ENCODE results near the gene CNTNAP2.

Gene CNTNAP2

DNA sequence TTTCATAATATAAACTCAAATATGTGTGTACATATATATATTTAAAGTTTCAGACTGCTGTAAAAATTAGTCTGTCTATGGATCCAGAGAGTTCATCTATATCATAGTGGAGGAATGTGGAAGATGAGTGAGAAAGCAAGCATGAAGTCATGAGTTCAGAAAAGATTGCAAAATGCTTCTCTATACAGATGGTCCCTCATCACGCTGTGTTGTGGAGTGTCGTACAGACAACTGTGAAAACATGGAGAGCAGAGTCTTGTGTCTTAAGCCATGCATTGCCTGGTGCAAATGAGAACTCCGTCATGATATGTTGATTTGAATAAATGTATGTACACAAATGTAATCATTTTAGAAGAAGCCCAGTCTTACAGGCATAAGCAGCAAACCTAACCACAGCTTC is 316.9 kb downstream of the CNTNAP2 start:
- no peak for DNase-seq (ENCODE audit: low read depth)

DNA sequence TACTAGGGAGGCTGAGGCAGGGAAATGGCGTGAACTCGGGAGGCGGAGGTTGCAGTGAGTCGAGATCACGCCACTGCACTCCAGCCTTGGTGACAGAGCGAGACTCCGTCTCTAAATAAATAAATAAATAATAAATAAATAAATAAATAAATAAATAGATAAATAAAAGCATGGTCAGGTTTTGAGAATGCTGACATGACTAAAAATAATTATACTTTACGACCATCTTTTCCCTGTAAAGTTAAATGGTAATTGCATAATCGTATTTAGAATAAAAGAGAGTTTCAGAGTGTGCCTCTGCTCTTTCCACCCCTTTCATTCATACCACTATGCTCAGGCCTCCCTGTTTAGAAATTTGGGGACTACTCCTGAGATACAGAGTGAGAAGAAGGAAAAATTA is 326.5 kb downstream of the CNTNAP2 start:
- no peak for DNase-seq (ENCODE audit: low read depth)

DNA sequence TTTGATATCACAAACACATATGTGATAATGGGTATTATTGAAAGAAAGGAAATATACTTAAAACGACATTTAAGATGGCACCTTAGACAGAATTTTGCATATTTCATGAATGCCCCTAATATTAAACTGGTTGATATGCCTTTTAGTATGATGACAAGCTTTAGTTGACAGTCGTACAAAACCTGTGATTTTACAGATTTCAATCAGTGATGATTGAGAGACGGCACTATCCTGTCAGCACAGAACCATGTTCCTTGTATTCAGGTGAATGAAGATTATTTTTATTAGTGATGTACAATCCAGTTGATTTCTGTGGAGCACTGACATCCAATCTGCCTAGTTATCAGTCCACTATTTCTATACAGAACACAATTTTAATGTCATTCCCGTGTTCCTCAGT is 333.0 kb downstream of the CNTNAP2 start:
- DNase-seq (ENCODE audit: low read depth) = no peak

DNA sequence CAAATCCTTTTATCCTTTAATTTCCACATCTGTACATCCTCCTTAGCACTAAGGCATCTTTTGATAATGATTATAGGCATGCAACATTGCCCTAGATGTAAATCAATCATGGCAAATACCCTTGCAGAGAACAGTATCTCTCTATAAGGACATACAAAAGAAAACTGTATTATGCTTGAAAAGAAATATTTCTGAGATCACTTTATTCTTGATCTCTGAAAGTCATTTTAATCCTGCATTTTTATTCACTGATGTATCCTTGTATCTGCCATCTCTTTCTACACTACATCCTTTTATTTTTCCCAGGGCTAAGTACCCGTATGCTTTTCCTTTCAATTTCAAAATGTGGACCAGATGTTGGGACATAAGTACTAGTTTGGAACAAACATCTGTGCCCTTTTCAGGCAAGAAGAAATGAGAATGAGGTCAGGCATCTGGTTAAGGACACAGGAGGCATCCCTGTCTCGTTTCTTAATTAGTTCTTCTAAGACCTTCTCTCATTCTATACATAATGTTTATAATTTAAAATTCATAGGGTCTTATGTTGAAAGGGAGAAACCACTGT is 338.6 kb downstream of the CNTNAP2 start:
- no peak for DNase-seq (ENCODE audit: low read depth)

DNA sequence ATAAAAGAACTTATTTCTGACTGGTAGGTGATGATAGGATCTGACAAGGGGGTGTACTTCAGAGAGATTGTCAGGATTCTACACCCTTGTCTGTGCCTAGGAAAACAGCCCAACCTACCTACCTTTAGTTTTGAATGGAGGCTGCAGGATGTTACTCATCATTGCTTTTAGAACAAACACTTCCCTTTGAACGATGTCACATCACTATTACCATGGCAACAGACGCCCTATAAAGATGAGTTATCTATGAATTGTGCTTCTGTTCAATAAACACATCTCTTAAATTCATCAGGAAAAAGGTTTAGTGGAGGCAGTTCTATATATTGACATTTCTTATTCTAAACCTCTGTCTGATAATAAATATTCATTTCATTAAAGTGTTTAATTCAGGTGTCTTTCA is 362.4 kb downstream of the CNTNAP2 start:
- no peak for DNase-seq (ENCODE audit: low read depth)

DNA sequence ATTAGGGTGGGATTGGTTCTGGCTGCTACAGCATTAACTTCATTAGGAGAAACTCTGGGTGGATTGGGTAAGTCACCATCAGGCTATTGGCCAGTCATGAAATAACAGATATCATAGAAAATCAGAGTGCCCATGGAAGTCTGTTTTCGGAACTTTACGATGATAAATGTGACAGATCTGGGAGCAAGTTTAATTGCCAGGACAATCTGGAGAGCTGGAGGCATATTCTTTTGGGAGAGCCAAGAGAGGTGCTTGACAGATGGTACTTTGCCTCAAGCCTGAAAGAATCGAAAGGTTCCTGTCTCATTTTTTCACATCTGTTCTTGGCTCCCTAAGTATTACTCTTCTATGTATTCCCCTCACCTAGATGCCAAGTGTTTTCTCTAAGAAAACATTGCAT is 369.9 kb downstream of the CNTNAP2 start:
- DNase-seq (ENCODE audit: low read depth) = no peak

DNA sequence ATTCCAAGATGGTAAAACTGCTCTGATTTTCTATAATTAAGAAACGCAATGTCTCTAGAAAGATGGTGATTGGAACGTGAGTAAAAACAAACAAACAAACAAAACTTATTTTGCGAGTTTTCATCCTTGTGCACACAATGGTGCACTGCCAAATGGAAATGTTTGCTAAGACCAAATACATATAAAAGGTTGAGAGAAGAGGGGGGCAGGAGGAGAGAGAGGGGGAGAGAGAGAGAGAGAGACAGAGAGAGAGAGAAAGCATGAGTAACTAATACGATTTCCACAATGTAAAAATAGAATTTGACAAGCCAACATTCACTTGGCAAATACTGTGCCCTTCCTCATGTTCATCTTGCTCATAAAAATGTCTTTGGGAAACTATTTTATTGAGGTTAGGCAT is 375.4 kb downstream of the CNTNAP2 start:
- DNase-seq (ENCODE audit: low read depth) = no peak

DNA sequence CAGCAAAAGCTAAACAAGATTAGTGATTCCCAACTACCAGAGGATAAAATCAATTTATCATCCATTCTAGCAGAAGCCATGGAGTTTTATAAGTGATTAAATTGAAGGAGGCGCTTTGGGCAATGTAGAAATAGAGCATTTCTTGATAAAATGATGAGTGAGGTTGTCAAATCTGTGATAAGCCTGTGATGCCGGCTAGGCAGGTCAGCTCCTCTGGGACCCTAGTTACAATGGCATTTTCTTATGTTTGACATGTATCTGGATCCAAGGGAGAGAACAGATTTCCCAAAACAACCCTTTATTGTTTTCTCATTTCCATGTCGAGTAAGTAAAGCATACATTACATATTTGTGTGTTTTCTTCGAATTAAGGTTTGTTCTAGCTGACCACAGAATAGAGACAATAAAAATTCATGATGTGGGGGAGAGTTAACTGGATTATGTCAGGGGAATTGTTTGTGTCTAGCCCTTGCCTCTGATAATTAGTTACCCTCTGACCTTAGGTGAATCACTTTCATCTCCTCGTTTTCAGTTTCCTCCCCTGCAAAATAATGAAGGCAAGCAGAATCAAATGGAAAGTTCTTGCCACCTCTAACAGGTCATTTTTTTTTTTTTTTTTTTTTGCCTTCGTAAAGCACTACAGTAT is 378.5 kb downstream of the CNTNAP2 start:
- DNase-seq (ENCODE audit: low read depth) = no peak

DNA sequence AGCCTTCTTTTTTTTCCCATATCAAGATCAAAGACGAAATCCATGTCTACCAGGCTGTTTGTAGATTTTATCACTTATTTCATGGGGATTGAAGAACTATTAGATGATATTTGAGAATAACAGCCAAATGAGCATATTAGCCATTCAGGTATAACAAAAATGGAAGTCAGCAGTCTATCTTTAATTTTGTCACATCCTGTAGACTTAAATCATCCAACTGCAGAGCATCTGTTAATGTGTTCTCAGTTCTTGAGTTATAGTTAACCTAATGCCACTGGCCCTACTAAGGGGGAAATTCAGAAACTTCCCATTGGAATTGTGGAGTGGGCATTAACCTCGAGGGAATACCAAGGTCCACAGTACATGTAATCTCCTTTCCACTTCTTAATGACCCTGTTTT is 380.1 kb downstream of the CNTNAP2 start:
- DNase-seq (ENCODE audit: low read depth) = no peak

DNA sequence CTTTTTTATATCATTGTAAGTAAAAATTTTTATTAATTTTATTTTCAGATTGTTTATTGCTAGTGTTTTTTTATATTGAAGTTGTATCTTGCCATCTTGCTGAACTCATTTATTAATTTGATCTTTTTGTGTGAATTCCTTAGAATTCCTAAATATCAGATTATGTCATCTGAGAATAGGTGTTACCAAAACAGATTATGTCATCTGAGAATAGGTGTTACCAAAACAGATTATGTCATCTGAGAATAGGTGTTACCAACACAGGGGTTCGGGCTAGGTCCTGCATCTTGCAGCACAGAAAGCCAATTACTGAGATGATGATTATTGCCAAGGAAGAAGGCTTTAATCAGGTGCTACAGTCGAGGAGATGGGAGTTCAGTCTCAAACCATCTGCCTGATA is 383.4 kb downstream of the CNTNAP2 start:
- DNase-seq (ENCODE audit: low read depth) = no peak

DNA sequence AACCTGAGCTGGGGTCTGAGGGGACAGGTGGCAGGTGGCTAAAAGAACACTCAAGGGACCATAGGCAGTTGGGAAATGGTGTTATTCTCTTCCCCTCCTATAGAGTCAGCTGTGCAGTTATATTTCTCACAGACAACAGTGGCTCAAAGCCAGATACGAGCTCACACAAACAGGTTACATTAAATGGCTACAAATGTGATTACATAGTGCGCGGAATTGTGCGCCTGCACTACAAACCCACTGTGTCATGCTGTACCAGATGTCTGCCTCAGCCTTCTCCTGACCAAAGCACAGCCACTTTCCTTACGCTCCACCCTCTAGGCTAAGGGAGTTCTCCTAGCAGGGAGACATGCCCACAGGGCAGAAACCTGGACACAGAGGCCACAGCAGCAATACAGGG is 387.2 kb downstream of the CNTNAP2 start:
- DNase-seq (ENCODE audit: low read depth) = no peak

DNA sequence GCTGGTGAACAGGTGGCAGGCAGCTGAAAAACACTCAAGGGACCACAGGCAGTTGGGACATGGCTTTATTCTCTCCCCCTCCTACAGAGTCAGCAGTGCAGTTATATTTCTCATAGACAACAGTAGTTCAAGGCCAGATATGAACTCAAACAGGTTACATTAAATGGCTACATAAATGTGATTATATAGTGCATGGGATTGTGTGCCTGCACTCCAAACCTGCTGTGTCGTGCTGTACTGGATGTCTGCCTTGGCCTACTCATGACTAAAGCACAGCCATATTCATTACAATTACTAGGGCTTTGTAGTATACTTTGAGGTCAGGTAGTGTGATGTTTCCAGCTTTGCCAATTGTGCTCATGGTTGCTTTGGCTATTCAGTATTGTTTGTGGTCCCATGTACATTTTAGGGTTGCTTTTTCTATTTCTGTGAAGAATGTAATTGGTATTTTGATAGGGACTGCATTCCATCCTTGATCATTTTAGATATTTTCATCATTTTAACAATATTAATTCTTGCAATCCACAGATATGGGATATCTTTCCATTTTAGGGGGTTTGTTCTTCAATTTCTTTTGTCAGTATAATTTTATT is 393.6 kb downstream of the CNTNAP2 start:
- DNase-seq (ENCODE audit: low read depth) = no peak

DNA sequence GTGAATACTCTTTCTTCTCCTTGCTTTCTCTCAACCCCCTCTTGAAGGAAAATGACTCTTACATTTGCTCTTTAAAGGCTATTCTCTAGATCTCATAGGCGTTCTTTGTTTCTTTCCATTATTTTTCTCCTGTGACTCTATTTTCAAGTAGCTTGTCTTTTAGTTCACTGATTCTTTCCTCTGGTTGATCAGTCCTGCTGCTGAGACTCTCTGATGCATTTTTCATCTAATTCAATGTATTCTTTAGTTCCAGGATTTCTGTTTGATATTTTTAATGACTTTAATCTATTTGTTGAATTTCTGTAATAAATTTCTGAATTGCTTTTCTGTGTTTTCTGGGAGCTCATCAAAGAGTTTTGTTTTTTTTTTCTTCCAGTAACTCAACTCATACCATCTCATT is 397.7 kb downstream of the CNTNAP2 start:
- DNase-seq (ENCODE audit: low read depth) = no peak

DNA sequence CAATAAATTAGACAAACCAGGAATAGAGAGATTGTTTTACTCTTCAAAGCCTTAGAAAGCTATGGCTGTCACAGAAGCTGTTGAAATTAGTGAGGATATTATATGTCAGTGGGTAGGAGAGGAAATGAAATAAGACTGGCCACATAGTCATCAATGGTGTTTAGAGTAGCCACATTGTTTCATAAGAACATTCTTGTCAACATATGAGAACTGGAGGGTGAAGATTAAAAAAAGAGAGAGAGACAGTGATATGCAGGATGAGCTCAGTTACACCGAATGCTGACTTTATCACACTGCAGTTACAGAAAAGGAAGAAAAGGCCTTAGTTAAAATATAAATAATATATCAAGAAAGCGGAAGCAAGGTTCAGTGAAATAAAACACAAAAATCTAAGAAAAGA is 412.0 kb downstream of the CNTNAP2 start:
- DNase-seq (ENCODE audit: low read depth) = no peak

DNA sequence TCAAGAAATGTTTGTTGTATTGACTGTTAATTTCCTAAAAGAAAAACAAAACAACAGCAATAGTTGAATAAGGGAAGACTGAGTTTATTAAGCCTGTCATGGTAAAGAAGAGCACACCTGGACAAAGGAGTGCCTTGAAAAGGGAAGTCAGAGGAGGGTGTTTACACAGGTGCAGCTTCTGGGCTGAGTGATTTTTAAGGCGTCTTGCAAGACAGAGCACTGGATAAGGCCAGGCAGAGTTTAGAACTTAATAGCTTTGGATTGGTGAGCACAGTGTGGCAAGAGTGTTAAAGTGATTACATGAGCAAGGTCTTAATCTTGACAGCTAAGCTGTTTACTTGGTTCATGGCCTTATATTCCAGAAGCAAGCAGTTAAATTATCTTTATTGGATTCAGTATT is 423.2 kb downstream of the CNTNAP2 start:
- DNase-seq (ENCODE audit: low read depth) = no peak

DNA sequence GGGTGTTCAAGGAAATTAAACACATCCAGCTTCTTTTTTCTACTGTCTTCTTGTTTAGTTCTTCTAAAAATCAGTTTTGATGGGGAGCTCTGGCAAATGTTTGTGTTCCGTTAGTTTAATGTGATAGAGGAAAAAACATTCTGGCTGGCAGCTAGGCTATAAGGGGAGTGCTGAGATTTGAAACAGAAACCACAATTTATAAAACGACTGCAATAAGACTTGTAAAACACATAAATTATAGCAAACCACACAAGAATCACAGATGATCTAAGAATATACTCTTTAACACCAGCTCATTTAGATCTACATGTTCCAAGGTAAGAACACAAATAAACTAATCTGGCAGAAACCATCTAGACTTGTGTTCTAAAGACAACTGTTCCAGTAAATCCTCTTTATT is 425.5 kb downstream of the CNTNAP2 start:
- no peak for DNase-seq (ENCODE audit: low read depth)

DNA sequence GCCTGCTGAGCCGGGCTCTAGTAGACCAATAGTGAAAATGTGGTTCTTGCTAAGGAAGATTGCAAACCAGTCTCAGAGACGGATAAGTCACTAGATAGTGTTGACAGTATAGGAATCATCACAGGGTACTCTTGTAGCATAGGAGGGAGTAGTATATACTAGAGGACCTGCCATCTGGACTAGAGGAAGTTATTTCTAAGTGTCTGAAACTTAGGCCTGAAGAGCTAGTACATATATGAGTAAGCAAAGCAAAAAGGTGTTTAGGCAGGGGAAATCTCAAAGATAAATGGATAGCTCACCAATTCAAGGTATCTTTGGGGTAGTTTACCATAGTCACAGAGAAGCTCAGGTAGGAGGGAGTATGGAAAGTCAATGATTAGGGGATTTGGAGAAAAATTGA is 428.1 kb downstream of the CNTNAP2 start:
- DNase-seq (ENCODE audit: low read depth) = no peak

DNA sequence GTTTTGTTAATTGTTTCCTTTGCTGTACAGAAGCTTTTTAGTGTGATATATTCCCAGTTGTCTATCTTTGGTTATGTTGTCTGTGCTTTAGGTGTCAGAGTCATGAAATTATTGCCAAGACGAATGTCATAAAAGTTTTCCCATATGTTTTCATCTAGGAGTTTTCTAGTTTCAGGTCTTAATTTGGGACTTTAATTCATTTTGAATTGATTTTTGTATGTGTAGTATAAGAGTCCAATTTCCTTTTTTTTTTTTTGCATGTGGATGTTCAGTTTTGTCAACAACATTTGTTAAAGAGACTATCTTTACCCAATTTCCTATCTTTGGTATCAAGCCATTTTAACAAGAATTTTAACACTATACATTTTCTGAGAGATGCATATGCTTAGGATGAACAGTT is 432.2 kb downstream of the CNTNAP2 start:
- DNase-seq (ENCODE audit: low read depth) = no peak

DNA sequence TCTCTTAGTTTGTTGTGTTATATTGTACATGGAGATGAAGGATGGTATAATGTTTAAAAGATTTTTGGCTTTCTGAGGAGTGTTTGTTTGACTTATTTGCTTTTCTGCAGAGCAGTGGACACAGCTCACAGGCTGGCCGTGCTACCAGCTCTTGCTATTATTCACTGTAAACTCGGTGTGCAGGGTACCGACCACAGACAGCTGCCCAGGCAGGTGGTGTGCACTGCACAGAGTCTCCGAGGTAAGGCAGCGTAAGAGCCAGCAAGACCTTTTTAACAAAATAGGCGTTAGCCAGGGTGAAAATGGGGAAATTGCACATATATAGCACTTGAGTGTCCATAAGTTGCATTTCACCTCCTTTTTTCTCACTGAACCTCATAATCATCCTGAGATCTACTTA is 438.0 kb downstream of the CNTNAP2 start:
- DNase-seq (ENCODE audit: low read depth) = no peak

DNA sequence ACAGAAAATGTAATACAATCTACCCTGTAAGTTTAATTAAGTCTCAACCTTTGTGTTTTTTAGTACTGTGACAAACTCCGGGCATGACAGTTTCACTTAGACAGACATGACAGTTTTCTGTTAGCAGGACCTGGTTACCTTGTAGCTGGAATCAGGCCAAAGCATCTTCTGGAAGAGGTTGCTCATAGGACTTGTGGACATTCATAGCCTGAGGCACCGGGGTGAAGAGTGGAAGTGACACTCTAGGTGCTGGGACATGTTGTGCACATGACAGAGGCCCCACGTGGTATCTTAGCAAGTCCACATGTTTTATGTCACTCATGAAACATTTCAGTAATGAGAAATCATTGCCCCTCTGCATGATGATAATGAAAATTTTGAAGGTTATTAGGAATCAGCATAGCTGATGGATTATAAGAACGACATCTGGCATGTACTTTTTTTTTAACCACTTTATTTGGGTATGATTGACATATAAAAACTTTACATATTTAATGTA is 441.4 kb downstream of the CNTNAP2 start:
- DNase-seq (ENCODE audit: low read depth) = no peak

DNA sequence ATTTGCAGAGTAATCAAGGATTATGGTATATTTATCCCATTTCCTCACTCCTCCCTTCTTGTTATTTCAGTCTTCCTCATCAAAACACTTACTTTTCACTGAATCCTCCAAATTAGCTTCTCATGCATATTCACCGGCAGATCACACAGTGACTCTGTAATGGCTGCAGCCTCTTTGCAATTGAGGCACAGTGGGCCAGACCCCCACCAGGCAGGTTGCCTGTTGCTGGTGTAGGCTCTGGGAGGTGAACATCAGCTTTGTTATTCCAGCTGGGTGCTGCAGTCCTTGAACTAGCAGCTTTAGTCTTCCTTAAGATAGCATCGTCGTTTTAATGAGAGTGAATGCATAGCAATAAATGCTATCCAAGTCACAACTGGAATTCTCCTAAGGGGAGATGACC is 449.3 kb downstream of the CNTNAP2 start:
- DNase-seq (ENCODE audit: low read depth) = no peak

DNA sequence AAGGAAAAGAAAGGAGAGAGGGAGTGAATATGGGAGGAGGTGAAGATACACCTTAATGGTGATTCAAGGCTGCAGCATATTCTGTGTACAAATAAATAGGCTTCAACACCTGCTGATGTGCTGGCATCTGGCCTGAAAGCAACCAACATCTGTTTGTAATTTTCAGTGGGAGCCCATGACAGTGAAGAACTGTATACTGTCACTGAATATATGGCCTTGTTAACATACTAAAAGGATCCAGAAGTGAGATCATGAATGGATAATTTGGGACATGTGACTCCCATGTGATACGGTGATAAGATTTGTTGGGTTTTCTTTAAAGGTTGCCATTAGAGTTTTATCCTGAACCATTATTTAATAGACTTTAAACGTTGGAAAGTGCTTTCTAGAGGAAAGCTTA is 459.3 kb downstream of the CNTNAP2 start:
- no peak for DNase-seq (ENCODE audit: low read depth)

DNA sequence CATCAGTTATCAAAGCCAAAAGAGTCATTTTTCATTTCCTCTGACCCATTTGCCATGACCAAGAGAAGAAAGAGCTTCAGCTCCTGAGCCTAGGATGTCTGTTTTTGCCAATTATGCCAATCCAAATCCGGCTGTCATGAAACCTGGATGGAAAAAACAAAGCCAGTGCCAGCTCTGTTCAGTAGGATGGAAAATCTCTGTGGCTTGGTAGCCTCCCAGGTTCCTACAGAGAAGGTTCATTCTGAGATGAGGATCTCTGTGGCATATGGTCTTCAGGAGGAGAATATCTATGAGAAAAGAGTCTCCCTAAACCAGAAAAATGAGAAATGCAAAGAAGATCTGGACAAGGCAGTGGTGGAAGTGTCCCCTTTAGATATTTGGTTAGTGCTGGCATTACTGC is 475.4 kb downstream of the CNTNAP2 start:
- DNase-seq (ENCODE audit: low read depth) = no peak

DNA sequence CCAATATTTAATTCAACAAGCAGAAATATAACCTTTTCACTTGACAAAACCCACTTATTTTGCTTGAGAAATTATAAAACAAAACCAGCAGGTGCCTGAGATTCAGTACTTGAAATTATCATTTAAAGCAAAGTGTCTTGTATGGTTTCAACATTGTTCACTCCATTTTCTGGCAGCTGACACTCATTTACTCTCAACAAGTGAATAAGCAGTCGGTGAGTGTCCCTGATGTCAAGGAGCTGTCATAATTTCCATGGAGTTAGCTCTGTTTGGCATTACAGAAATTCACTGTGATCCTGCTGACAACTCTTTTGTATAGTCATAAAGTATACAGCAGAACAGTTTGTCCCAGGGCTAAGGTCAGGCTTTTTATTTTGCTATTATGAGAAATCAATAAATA is 490.0 kb downstream of the CNTNAP2 start:
- no peak for DNase-seq (ENCODE audit: low read depth)
